Thyroid gland (tissue), 4 donors: Measurements from ENCODE around the gene AUH. TPM values are rescaled to one million over a fixed set of nuclear protein-coding genes. Genes with fewer than 3 reads are reported as not detected.

ENCODE experiments used
- DNase-seq, 2 donors: peaks; one replicate each; pipeline ENCODE4 v3.0.0-alpha.2; 2019
- H3K27ac ChIP-seq, 3 donors: fragments of 200-600 bp; sonication (generic); 1 replicate in 2 of 3; 2 replicates in 1 of 3; pipeline ENCODE4 v1.5.1; 2016 to 2019; ENCODE audit warnings: mild to moderate bottlenecking in 1 of 3, moderate library complexity in 1 of 3
- H3K27me3 ChIP-seq: fragments of 200-600 bp; sonication (generic); one replicate; pipeline ENCODE4 v1.5.1; 2019
- H3K36me3 ChIP-seq, 2 donors: fragments of 200-600 bp; sonication (generic); one replicate each; pipeline ENCODE4 v1.5.1; 2016 to 2019
- H3K4me1 ChIP-seq, 2 donors: fragments of 200-600 bp; sonication (generic); one replicate each; pipeline ENCODE4 v1.5.1; 2017 to 2019
- H3K4me3 ChIP-seq, 3 donors: fragments of 200-600 bp; sonication (generic); replicated peaks in 1 of 3; 1 replicate in 2 of 3; 2 replicates in 1 of 3; pipeline ENCODE4 v1.5.1; 2016; ENCODE audit warnings: mild to moderate bottlenecking in 1 of 3
- H3K9me3 ChIP-seq: fragments of 200-600 bp; sonication (generic); one replicate; pipeline ENCODE4 v1.5.1; 2017
- CTCF ChIP-seq, 6 experiments: fragments of 200-600 bp in 3 of 6; fragments of 450-650 bp in 3 of 6; sonication (generic) in 3 of 6; IDR thresholded peaks; one replicate each; pipeline ENCODE4 v1.5.1; 2016 to 2019; ENCODE audit warnings: antibody characterized with exemption in 6 of 6, mild to moderate bottlenecking in 2 of 6, inconsistent platforms in 1 of 6, moderate library complexity in 1 of 6
- POLR2A ChIP-seq, 2 donors: fragments of 450-650 bp; IDR thresholded peaks; one replicate each; pipeline ENCODE4 v1.6.1; 2017; ENCODE audit warnings: antibody characterized with exemption in 2 of 2, mild to moderate bottlenecking in 2 of 2, moderate library complexity in 1 of 2
- WGBS, 2 donors: methylation state at CpG; one replicate each; pipeline ENCODE4 v1.1.5; 2017; 5-methylcytosine and 5-hydroxymethylcytosine counted together
- intact Hi-C: fragments of 100-400 bp; cut with DNase I; formaldehyde crosslinking; loops from one replicate; pipeline ENCODE4 v1.15.1; 2023
- total RNA-seq, 4 donors: library from RNA; depleted of rRNA; stranded (reverse); fragments of >200 nt; gene quantifications; one replicate each; pipeline ENCODE4 v1.2.3, GENCODE V29; 2016

Gene AUH
- total RNA-seq, 4 donors from 2014 or later: 57.1 to 83.5 (median 65.2) TPM

- TF ChIP-seq POLR2A (IDR thresholded peaks at IDR 0.05): no peak
- no peak for TF ChIP-seq CTCF (IDR thresholded peaks at IDR 0.05)
- no peaks in the 10 kb centered on the region for H3K27me3 ChIP-seq
- no peak overlapping the region for H3K27ac ChIP-seq
- H3K4me1 ChIP-seq: no peaks in the 10 kb centered on the region
- H3K36me3 ChIP-seq: no peaks in the 10 kb centered on the region
- no peaks in the 10 kb centered on the region for H3K9me3 ChIP-seq
- 90 to 97% methylated on average over 7 of the region's 7 CpGs for WGBS, 2 donors
- H3K4me3 ChIP-seq: no peak overlapping the region
- DNase-seq: no peak
- intact Hi-C loops: no loop called here
Measured at GRCh38 chr9:91176426-91176825, 185.3 kb downstream of the AUH start.

GRCh38 chr9:91174772-91175171, 186.9 kb downstream of the AUH start:
- Histone ChIP-seq H3K4me1 (no peaks in the 10 kb centered on the region), H3K36me3 (no peaks in the 10 kb centered on the region), H3K27me3 (no peaks in the 10 kb centered on the region), H3K9me3 (no peaks in the 10 kb centered on the region), H3K4me3 (no peak overlapping the region), H3K27ac (no peak overlapping the region)
- intact Hi-C loops: no loop called here
- TF ChIP-seq CTCF (IDR thresholded peaks at IDR 0.05) (no peak), POLR2A (IDR thresholded peaks at IDR 0.05) (no peak)
- no peak for DNase-seq
- WGBS, 2 donors: 74 to 79% methylated on average over 6 of the region's 6 CpGs

- Histone ChIP-seq H3K27me3 (no peaks in the 10 kb centered on the region), H3K4me3 (no peak overlapping the region), H3K27ac (no peak overlapping the region), H3K9me3 (no peaks in the 10 kb centered on the region), H3K36me3 (no peaks in the 10 kb centered on the region), H3K4me1 (no peaks in the 10 kb centered on the region)
- 77 to 91% methylated on average over 1 of the region's 1 CpG for WGBS, 2 donors
- no peak for DNase-seq
- TF ChIP-seq CTCF (IDR thresholded peaks at IDR 0.05) (no peak), POLR2A (IDR thresholded peaks at IDR 0.05) (no peak)
- intact Hi-C loops: no loop called here
Measured at GRCh38 chr9:91172329-91172728, 189.4 kb downstream of the AUH start.

- no peak for TF ChIP-seq CTCF (IDR thresholded peaks at IDR 0.05)
- TF ChIP-seq POLR2A (IDR thresholded peaks at IDR 0.05): no peak
- Histone ChIP-seq H3K9me3 (no peaks in the 10 kb centered on the region), H3K27ac (no peak overlapping the region), H3K36me3 (no peaks in the 10 kb centered on the region), H3K27me3 (no peaks in the 10 kb centered on the region), H3K4me1 (peaks cover 3 to 5% of the 10 kb centered on the region in 2 donors), H3K4me3 (no peak overlapping the region)
- no peak for DNase-seq
- intact Hi-C loops: no loop called here
Measured at GRCh38 chr9:91170951-91171350, 190.8 kb downstream of the AUH start.

- WGBS, 2 donors: 76 to 81% methylated on average over 10 of the region's 10 CpGs
- no peaks in the 10 kb centered on the region for H3K27me3 ChIP-seq
- intact Hi-C loops: no loop called here
- H3K27ac ChIP-seq: no peak overlapping the region
- H3K4me3 ChIP-seq: no peak overlapping the region
- H3K4me1 ChIP-seq: peaks cover 3 to 6% of the 10 kb centered on the region in 2 donors
- TF ChIP-seq CTCF (IDR thresholded peaks at IDR 0.05) (no peak), POLR2A (IDR thresholded peaks at IDR 0.05) (no peak)
- H3K36me3 ChIP-seq: no peaks in the 10 kb centered on the region
- no peaks in the 10 kb centered on the region for H3K9me3 ChIP-seq
- no peak for DNase-seq
Measured at GRCh38 chr9:91166796-91167366, 194.8 kb downstream of the AUH start.
